ENCODE data around the gene SDCBP2. TPM values are rescaled to one million over a fixed set of nuclear protein-coding genes. Genes with fewer than 3 reads are reported as not detected.

Gene SDCBP2
- total and polyA plus RNA-seq, 2 experiments from 2014 or later: 3.2 to 5.3 TPM

- TF ChIP-seq JUNB (IDR thresholded peaks at IDR 0.05; ENCODE audit: unreplicated experiment) (no peak), CTCF (conservative IDR thresholded peaks at IDR 0.05; ENCODE audit: low read depth in 2 of 2) (no peak), EZH2phosphoT487 (IDR thresholded peaks at IDR 0.05; ENCODE audit: unreplicated experiment) (no peak), POLR2AphosphoS5 (IDR thresholded peaks at IDR 0.05; ENCODE audit: low read depth) (no peak), REST (IDR thresholded peaks at IDR 0.05; ENCODE audit: unreplicated experiment) (no peak), EZH2 (IDR thresholded peaks at IDR 0.05; ENCODE audit: low read depth, unreplicated experiment) (no peak), NANOG (IDR thresholded peaks at IDR 0.05; ENCODE audit: borderline replicate concordance) (no peak), ZNF462 (CRISPR knock-in tag; IDR thresholded peaks at IDR 0.05) (no peak), CREB1 (CRISPR knock-in tag; IDR thresholded peaks at IDR 0.05; ENCODE audit: low read depth) (no peak), ZNF114 (CRISPR knock-in tag; IDR thresholded peaks at IDR 0.05) (no peak), ZNF331 (CRISPR knock-in tag; IDR thresholded peaks at IDR 0.05; ENCODE audit: low read depth) (no peak), STAT1 (IDR thresholded peaks at IDR 0.05; ENCODE audit: unreplicated experiment) (no peak), ETS1 (IDR thresholded peaks at IDR 0.05) (no peak)
- H3K36me3 Mint-ChIP-seq (ENCODE audit: low read depth): peaks cover 3% of the 10 kb centered on the region; the same call in 2 of the 3 replicates
- Histone ChIP-seq H4K20me1 (replicated peaks; ENCODE audit: insufficient read depth) (no peaks in the 10 kb centered on the region), H3K36me3 (ENCODE audit: insufficient read depth) (no peaks in the 10 kb centered on the region), H3K4me2 (no peak overlapping the region), H3K9me2 (ENCODE audit: insufficient read depth) (no peaks in the 10 kb centered on the region), H3K4me1 (ENCODE audit: insufficient read depth) (0 out of 2 replicates have a peak, but pooled peaks cover 5% of the 10 kb centered on the region), H3K27ac (ENCODE audit: low read depth) (no peak overlapping the region), H3K79me2 (replicated peaks; ENCODE audit: insufficient read depth) (no peaks in the 10 kb centered on the region), H3K4me3 (no peak overlapping the region), H2AFZ (no peak overlapping the region), H3K27me3 (ENCODE audit: insufficient read depth) (no peaks in the 10 kb centered on the region), H3F3A (replicated peaks; ENCODE audit: low read depth) (no peaks in the 10 kb centered on the region)
- no peak for ATAC-seq
- no peak for DNase-seq (ENCODE audit: low spot score)
- peaks cover 8% of the 10 kb centered on the region for H3K27me3 Mint-ChIP-seq (ENCODE audit: insufficient read depth, low read depth, poor library complexity)
- H3K4me3 Mint-ChIP-seq: no peak overlapping the region
- H3K27ac Mint-ChIP-seq: no peak overlapping the region; the same call in 1 of the 2 replicates
- no peaks in the 10 kb centered on the region for H3K9me3 Mint-ChIP-seq
- peaks cover 21% of the 10 kb centered on the region for H3K4me1 Mint-ChIP-seq
These were observed 24.0 kb downstream of the SDCBP2 start for GRCh38 chr20:1304710-1305515.

Data from GM23338 (cell line).